G401.6 (cell line): ENCODE data around the gene SORL1.

ENCODE experiments used
- FAIRE-seq: peaks from 2 replicates; lab custom pipeline; 2012; peaks lifted over from hg19 to GRCh38; lab: Jason Lieb, UNC

Gene SORL1

DNA sequence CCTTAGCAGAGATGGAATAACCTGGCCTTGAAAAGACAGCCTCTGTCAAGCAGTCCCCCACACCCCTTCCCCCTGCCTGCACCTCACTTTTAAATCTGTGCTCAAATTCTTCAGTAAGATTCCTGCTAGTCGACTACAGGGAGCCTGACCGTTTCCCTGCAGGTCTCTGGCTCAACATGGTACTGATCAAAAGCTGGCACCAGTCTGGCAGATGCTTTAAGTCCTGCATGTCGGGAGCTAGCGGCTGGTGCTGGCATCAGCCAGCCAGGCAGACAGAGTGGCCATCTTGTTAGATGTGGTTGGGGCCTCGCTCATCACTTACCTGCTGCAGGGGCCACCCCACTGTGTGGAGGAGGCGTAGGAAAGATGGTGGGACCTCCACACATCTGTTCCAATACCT is 205.0 kb downstream of the SORL1 start:
- no peak for FAIRE-seq

- no peak for FAIRE-seq
These were observed 207.7 kb downstream of the SORL1 start for GRCh38 chr11:121659811-121660210.

DNA sequence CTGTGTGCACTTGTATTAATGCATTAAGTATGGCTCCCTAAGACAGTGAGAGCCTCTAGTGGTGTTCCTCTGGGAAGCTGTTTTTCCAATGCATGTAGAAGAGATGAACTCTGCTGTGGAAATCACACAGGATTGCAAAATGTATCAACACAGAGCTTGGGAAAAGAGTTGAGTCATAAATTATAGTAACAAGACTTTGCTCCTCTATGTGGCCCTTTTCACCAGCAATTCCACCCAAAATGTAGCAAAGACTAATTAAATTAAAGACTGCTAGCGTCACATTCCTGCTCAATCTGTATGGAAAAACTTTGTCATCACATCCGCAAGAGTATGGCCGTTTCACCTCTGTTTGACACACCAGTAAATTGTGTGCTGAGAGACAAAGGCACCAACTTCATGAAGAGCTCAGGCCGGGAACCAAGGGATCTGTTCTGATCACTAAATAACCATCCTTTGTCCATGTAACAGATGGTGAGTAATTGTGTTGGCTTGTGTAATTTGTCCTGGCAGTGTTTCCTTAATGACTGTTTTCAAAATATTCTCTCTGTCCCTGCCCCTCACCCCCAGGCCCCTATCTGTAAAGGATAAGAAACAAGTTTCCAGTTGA is 209.9 kb downstream of the SORL1 start:
- FAIRE-seq = no peak

DNA sequence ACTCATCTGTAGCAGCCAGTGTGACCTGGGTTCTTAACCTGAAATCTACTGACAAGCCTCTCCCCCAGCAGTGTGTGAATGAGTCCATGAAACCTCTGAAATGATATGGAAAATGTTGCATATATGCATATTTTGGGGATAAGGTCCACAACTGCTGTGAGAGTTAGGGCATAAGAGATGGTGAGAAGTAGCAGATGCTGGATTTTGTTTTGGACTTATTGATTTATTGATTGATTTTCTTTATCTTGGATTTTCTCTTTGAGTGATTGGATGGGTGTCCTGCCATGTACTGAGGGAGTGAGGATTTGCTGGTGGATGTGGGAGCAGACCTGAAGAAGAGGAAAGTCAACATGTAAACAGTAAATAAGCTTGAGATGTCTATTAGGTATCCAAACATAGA is 212.0 kb downstream of the SORL1 start:
- FAIRE-seq = no peak

DNA sequence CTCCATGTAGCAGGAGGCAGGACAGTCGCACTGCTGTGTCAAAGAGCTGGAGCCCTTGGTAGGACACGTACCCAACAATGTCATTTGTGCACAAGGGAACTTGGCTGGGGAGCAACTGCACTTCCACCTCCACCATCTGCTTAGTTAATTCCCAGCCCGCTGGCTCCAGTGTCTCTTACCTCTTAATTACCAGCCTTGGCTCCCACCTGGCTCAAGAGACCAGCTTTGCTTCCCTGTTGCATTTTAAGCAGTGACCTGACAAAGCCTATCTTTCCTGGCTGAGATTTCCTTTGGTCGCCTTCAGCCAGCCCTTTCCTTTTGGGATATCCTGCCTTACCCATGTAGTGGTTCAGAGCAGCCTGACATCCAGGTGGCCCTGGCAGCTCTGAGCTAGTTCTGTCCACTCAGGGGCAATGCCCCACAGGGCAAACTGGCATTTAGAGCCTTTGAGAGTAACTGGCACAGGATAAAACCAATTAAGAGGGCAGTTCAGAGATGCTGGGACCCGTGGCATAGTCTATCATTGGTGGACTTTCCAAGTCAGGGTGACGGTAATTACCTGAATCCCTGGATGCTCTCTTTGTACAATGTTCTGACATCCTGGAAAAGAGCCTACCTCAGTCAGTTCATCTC is 213.2 kb downstream of the SORL1 start:
- no peak for FAIRE-seq

GRCh38 chr11:121667836-121668235 is 215.7 kb downstream of the SORL1 start:
- FAIRE-seq = no peak

- FAIRE-seq = no peak
These were observed 217.3 kb downstream of the SORL1 start for GRCh38 chr11:121669422-121669821.

GRCh38 chr11:121670266-121670665 is 218.2 kb downstream of the SORL1 start:
- no peak for FAIRE-seq

- FAIRE-seq = no peak
These were observed 218.7 kb downstream of the SORL1 start for GRCh38 chr11:121670805-121671282.

- FAIRE-seq = no peak
These were observed 219.4 kb downstream of the SORL1 start for GRCh38 chr11:121671283-121672168.

DNA sequence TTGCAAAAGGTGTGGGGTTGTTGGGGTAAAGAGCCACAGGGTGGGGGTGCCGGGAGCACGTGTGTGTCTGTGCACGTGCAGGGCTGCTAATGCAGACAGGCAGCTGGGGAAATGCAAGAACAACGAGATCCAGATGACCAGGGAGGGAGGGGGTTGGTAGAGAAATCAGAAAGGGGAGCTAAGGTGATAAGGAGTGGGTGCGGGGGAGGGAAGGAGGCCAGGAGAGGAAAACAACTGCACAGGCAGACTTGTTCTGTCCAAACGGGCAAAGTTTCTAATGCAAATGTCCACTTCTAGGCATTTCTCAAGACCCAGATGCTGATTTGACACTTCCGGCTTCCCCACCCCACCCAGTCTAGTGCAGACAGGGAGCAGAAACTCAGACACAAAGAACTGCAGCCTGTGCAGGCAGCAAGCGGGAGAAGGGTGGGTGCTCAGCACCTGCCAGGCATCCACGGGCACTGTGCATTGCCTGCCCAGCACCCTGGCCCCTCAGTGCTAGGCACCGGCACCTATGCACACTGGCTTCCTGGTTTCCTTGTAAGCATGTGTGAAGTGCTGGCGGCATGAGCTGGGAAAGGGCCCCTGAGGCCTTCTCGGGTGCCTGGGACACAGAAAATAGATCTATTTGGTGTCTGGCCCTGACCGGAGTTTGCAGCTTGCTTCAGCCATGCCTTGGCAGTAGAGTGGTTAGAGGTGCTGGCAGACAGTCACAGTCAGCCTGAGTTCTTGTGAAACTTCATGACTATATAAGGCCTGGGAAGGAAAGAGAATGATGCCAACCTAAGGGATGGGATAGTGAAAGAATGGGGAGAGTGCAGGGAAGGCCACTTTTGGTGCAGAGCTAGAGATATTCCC is 220.7 kb downstream of the SORL1 start:
- no peak for FAIRE-seq

GRCh38 chr11:121681550-121682268 is 229.6 kb downstream of the SORL1 start:
- no peak for FAIRE-seq
